Activated T-cell treated with anti-CD3 and anti-CD28 coated beads for 48 hours (primary cell): ENCODE data around the gene OCIAD2.
"Not testable (repeated sequence)": the region's sequence is repeated elsewhere in the genome, so short reads cannot be mapped to it uniquely, and the experiment has no call there.

Source experiments
- DNase-seq: peaks from one replicate; pipeline ENCODE4 v3.0.0-alpha.2; 2020; ENCODE audit warnings: low read depth

OCIAD2 gene

GRCh38 chr4:48906206-48907173, at the start of gene OCIAD2:
Gene OCIAD2, minus strand, starts transcription at chr4:48906774. Its CDS starts 2,225 bp downstream, at chr4:48904549.
- DNase-seq, result peak; percentile 71

- DNase-seq, result no peak
Observed at GRCh38 chr4:48954314-48954713, 47.7 kb upstream of the OCIAD2 start.

- DNase-seq, result no peak
Observed at GRCh38 chr4:48949518-48950219, 43.1 kb upstream of the OCIAD2 start.

- no peak for DNase-seq
Observed at GRCh38 chr4:48949086-48949485, 42.5 kb upstream of the OCIAD2 start.

GRCh38 chr4:48947731-48948130, 41.2 kb upstream of the OCIAD2 start:
- no peak for DNase-seq

- DNase-seq, result no peak
Observed at GRCh38 chr4:48945981-48946380, 39.4 kb upstream of the OCIAD2 start.

GRCh38 chr4:48944756-48945241, 38.2 kb upstream of the OCIAD2 start:
- peak; percentile 34 for DNase-seq

GRCh38 chr4:48944252-48944651, 37.7 kb upstream of the OCIAD2 start:
- no peak for DNase-seq

GRCh38 chr4:48943387-48943786, 36.8 kb upstream of the OCIAD2 start:
- no peak for DNase-seq

- DNase-seq, result no peak
Observed at GRCh38 chr4:48939785-48940184, 33.2 kb upstream of the OCIAD2 start.

GRCh38 chr4:48938831-48939230, 32.3 kb upstream of the OCIAD2 start:
- DNase-seq, result no peak

- DNase-seq, result no peak
Observed at GRCh38 chr4:48937033-48937432, 30.5 kb upstream of the OCIAD2 start.

GRCh38 chr4:48931459-48931858, 24.9 kb upstream of the OCIAD2 start:
- no peak for DNase-seq

- DNase-seq, result no peak
Observed at GRCh38 chr4:48930654-48931053, 24.1 kb upstream of the OCIAD2 start.

GRCh38 chr4:48924416-48924815, 17.8 kb upstream of the OCIAD2 start:
- no peak for DNase-seq

GRCh38 chr4:48923065-48923464, 16.5 kb upstream of the OCIAD2 start:
- not testable (repeated sequence) for DNase-seq

GRCh38 chr4:48914311-48914710, 7.7 kb upstream of the OCIAD2 start:
- no peak for DNase-seq

- DNase-seq, result no peak
Observed at GRCh38 chr4:48913346-48913745, 6.8 kb upstream of the OCIAD2 start.

GRCh38 chr4:48912349-48912748, 5.8 kb upstream of the OCIAD2 start:
- no peak for DNase-seq

GRCh38 chr4:48910511-48910910, 3.9 kb upstream of the OCIAD2 start:
- no peak for DNase-seq

GRCh38 chr4:48909697-48910096, 3.1 kb upstream of the OCIAD2 start:
- peak; percentile 62 for DNase-seq

GRCh38 chr4:48908687-48909086, 2.1 kb upstream of the OCIAD2 start:
- DNase-seq, result no peak
